Activated T-cell treated with anti-CD3 and anti-CD28 coated beads for 4 hours (primary cell): ENCODE measurements around the gene CMSS1.
"Not testable (repeated sequence)": the region's sequence is repeated elsewhere in the genome, so short reads cannot be mapped to it uniquely, and the experiment has no call there.

Experiments
- DNase-seq: peaks from one replicate; pipeline ENCODE4 v3.0.0-alpha.2; 2020

Gene CMSS1

DNA sequence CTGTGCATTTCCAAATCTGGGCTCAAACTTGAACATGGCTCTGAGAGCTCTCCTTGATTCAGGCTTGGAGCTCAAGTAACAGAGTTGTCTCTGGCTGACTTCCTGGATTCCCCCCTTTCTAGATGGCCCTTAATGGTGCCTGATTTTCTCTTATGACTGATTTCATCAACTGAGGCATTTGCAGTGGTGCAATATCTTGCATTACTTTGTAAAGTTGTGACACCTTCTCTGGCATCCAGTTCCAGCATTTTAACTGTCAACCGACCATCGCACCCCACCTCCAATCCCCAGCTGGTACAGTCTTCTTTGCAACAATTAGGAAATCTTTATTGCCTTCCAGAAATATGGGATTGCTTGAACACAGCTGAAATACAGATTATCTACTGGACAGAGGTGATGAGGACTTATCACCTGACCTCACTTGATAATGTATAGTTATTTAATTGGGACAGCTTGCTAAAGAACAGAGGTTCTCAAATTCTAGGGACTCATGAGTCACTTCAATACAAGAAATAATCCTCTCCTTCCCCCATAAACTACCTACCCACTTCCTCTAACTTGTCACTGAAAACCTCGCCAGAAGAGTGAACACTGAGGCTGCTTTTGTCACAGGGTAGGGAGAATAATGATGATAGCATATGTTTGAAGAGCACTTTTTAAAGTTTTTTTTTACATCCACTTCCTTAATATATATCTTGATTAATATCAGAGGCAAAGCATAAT lies 254.8 kb downstream of the CMSS1 start:
- no peak for DNase-seq

DNA sequence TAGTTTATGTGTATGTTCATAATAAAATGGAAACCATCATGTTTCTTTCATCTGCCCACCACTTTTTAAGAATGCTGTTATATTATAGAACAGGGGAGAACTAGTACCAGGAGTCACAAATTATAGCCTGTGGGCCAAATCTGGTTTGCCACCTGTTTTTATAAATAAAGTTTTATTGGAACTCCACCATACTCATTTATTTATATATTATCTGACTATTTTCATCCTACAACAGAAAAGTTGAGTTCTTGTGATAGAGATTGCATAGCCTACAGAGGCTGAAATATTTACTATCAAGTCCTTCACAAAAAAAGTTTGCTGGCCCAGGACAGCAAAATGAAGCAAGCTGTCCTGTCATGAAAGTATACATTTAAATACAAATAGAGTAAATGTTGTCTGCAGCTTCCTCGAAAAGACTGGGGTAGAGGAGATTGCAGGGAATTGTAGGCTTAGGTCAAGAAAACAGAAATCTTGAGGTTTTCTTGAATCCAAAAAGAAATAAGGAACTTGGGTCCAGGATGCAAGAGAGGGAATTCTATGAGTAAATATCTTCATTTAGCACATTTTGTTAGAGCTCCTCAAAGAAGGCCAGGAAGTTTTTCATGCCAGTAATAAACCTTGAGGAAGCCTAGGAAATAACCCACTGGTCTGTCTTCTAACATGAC lies 255.5 kb downstream of the CMSS1 start:
- no peak for DNase-seq

DNA sequence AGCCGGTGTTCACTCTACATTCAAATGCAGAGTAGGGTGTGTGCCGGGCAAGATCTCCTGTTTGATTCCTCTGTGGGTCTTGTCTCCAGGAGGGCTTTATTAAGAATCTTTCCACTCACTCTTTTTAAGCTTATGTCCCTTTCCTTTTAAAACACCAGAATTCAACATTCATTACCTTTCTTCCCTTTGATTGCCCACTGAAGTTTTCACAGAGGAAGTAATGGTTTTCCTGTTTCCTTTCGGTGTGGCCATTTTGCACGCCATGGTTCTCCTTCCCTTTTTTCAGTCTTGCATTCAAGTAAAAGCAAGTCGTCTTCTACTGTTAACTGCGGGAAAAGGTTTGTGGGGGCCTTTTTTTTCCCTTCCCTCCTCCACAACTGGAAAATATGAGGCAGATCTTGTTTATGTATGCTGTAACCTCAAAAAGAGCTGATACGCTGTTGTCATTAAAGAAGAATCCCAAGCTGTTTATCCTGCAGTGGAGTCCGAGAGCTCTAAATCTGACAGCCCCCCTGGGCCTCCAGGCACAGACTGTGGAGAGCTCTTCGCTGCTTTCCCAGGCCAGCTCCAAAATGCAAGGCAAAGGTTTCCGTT lies 256.1 kb downstream of the CMSS1 start:
- DNase-seq = no peak

GRCh38 chr3:100075196-100075595 lies 257.5 kb downstream of the CMSS1 start:
- no peak for DNase-seq

DNA sequence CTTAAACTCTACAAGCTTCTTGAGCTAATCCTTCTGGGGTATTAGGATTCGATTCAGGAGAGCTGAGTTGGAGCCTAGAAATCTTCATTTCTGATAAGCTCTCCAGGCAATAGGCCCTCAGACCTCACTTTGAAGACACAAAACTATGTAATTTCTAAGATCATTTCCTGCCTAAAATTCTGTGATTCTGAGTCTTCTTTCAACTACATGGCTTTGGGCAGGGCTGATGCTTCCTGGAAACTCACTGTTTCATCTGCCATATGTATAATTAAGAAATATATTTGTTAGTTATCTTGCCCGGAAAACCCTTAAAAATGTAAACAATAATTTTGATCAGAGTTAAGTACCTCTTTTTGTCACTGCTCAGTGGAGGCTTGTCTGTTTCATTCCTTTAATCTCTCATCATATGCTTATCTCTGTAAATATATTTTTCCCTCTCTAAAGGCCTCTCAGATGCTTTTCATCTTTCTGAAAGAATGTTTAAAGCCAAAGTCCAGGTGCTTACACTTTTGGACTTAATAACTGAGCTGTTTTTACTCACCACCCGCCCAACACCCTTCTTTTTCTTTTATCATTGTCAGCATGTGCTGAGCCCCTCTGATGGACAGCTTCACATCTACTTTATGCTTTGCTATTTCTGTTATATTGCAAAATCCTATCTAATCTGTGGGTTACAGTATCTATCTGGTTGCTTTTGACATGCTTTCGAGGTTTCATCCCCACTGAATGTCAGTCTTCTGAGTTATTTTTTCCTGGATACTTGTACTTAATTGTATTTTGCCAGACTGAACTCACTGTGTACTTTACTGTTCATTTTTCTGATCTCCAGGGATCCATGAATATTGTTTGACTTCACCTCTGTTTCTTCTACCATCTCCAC lies 258.4 kb downstream of the CMSS1 start:
- DNase-seq = no peak

DNA sequence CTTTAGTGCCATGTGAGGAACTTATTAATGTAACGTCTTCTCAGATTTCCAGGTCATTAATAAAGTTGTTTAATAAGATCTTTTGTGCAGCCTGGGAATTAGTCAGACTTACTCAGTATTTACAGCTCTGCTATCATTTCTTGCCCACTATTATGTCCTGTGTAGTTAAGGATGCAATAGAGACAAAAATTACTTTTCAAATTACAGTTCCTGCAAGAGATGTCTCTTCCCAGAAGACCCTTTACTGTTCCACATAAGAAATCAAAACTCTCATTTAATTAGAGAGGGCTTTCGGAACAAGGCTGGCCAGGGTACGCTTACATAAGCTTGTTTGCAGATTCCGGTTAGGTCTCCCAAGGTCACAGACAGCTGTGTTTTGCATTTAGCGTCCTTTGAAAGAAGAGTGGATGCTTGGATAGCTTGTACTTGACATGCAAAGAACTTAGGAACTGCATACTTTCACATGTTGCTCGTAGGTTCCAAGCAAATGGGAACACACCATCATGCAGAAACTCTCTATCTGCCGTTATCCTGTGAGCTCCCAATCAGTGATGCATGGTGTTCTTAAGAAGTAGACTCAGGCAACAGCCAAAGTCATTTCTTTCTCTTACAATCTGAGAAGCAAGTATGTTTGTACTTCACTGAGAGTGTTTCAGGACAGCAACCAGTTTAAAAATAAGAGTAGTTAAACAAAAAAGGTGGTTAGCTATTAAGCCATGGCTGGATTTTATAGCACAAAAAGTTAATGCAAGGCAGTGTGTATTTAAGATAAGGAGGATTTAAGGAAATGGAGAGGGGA lies 259.3 kb downstream of the CMSS1 start:
- DNase-seq = no peak

- no peak for DNase-seq
Measured at GRCh38 chr3:100079328-100079727, 261.7 kb downstream of the CMSS1 start.

- DNase-seq = no peak
Measured at GRCh38 chr3:100080573-100080972, 262.9 kb downstream of the CMSS1 start.

DNA sequence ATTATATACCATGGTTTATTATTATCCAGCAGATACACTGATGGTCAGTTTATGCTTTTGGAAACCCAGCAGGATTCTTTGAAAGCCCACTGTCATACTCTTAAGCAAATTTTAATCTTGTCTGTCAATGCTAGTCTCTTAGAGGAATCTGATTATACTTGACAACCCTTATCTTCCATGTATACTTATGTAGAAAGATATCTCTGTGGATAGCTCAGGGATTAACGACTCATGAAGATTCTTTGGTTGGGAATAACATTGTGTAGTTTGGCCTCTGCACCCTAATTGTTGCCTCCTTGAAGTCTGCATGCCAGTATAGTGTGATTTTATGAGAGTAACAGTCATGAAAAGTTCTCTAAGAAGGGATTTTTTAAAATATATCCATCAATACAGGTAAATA lies 263.6 kb downstream of the CMSS1 start:
- DNase-seq = no peak

DNA sequence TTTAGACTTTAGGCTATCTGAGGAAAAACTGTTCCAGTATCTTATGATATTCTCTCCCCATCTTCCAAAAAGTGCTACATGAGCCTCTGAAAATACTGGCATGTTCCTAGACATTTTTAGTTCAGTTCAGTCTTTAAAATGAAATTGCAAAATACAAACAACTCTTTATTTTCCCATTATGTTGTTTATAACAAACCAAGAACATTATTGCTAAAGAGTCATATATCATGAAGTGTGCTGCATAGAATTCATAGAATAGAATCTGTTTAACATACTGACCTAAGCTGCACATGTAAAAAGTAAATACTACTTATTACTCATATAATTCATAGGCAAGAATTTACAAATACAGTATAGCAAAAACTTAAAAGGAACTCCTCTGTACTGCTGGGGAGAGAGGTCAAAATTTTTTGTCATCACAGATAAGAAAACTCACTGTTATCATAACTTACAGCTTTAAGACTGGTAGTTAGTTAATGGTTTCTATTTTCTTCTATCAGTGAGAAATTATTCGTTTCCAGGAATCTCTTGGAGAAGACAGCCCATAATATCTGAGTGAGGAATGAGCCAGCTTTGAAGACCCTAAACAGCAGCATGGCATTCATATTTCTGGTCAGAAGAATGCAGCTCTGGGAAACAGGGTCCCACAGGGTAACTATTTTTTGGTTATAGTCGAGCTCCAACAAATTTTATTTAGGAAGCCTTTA lies 264.5 kb downstream of the CMSS1 start:
- no peak for DNase-seq

DNA sequence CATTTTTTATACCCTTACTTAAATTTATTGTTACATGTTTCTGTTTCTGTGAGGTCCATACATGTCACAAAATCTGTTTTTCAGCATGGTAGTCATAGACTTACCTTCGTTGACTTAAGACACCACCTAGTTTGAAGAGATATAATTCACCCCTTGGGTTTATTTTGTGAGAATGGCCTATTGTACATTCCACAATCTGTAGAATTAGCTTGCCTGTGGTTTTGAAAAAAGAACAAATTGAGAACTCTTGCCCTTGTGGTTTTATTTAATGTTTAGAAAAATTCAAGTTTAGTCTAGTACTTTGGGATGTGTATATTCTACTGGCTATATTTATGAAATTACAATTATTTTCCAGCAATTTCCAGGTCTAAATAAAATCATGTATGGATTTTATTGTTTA lies 265.1 kb downstream of the CMSS1 start:
- no peak for DNase-seq

DNA sequence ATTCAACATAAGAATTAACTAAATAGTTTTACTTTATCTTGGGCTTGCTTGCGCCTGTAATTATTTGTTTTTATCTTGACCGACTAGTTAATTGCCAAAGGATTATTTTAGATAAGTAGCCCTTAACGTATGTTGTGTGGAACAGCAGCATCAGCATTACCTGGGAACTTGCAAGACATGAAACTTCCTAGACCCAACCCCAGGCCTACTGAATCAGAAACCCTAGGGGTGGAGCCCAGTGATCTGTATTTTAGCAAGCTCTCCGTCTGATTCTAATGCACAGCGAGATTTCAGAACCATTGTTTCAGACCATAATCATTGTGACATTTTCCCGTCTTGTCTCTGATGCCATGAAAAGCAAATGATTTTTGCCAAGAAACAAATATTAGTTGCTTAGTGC lies 265.5 kb downstream of the CMSS1 start:
- DNase-seq = no peak

DNA sequence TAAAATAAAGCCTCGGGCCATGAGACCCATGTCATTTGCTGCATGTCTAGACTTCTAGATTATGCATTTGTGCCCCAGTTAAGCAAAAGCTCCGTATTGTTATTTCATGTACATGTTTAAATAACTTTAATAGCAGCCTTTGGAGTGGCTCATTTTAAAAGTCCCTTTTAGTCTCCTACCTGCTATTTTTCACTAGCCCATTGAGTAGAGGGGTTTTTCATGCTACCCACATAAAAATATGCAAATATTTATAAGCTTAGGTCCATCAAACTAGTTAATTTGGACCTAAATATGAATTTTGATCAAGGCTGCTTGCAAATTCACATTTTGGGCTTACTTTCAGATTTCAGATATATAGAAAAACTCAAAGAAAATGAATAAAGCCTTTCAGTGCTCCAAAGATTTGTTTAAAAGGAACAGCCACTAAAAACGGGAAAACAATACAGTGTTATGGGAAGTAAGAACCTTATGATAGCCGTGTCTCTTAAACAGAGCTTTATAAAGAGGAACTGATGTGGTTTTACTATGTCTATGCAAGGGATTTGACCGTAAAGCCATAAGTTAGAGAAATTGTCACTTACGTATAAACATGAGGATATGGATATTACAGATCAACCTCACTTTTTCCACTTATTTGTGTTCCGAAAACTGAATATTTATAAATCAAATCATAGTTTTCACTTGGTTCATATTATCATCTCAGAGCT lies 266.6 kb downstream of the CMSS1 start:
- no peak for DNase-seq

DNA sequence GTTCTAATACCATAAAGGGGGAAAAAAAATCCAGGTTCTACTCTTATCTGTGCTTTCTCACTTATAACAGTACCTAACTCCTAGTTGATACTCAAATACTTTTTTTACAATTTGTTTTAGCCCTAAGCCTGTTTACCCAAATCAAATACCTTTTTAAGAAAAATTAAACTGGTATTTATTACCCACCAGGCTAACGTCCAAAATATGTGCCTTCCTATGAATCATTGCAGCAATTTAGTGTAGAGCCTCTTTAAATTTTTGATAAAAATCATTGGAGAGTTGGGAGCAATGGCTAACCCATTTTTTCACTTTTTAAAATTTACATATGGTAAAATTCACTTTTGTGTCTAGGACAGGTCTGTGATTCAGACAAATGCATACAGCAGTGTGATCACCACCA lies 268.7 kb downstream of the CMSS1 start:
- no peak for DNase-seq

- DNase-seq = no peak
Measured at GRCh38 chr3:100087198-100087597, 269.5 kb downstream of the CMSS1 start.

GRCh38 chr3:100088735-100089368 lies 271.2 kb downstream of the CMSS1 start:
- no peak for DNase-seq

- DNase-seq = no peak
Measured at GRCh38 chr3:100089812-100090668, 272.4 kb downstream of the CMSS1 start.

DNA sequence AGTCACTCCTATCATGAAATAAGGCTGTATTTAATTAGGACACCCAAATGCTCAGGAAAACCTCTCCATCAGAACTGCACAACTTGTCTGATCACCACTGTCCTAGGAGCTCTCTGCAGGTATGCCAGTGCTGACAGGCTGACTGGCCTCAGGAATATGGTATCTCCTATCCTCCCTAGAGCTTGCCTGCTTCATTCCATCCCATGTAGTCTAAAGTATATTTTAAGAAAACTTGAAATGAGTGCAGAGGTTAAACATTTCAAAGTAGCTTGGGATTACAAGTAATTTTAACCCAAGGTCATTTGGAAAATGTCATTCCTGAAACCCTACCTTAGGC lies 273.0 kb downstream of the CMSS1 start:
- DNase-seq = no peak

GRCh38 chr3:100093831-100094230 lies 276.2 kb downstream of the CMSS1 start:
- no peak for DNase-seq

DNA sequence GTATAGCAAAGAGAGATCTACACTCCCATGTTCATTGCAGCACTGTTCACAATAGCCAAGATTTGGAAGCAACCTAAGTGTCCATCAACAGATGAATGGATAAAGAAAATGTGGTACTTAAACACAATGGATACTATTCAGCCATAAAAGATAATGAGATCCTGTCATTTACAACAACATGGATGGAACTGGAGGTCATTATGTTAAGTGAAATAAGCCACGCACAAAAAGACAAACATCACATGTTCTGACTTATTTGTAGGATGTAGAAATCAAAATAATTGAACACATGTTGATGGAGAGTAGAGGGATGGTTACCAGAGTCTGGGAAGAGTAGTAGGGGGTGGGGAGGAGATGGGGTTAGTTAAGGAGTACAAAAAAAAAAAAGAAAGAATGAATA lies 278.6 kb downstream of the CMSS1 start:
- not testable (repeated sequence) for DNase-seq
